Measurements from ENCODE around the gene ASPM.
"Not testable (repeated sequence)": the region's sequence is repeated elsewhere in the genome, so short reads cannot be mapped to it uniquely, and the experiment has no call there.

Gene ASPM

DNA sequence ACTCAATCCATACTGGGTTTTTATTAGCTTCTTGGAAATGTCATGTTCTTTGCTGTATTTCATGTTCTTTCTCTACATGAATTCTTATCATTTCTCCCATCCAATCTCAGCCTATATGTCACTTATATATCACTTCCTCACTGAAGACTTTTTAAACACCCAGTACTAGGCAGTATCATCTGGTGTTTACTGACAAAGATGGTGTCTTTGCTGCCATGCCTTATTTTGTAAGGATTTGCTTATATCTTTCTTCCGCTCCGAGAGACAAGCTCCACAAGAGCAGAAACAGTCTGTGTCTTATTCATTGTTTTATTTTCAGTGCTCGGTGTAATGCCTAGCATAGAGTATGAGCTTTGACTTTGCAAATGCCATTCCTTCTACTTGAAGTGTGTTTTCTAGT lies 109.6 kb downstream of the ASPM start:
- no peak for ATAC-seq (ENCODE audit: low read depth)
- no peaks in the 10 kb centered on the region for H3K36me3 Mint-ChIP-seq
- H3K4me1 Mint-ChIP-seq = no peaks in the 10 kb centered on the region

GRCh38 chr1:197034631-197035339 lies 111.7 kb downstream of the ASPM start:
- H3K4me3 Mint-ChIP-seq; H3K4me1 Mint-ChIP-seq; ATAC-seq (ENCODE audit: low read depth); H3K27me3 Mint-ChIP-seq; H3K9me3 Mint-ChIP-seq; DNase-seq (ENCODE audit: low spot score in 2 of 2); H3K27ac Mint-ChIP-seq; H3K36me3 Mint-ChIP-seq: not testable (repeated sequence)

More for the DNA sequence above, 109.6 kb downstream of the ASPM start:
- Mint-ChIP-seq H3K4me3 (no peak overlapping the region), H3K9me3 (no peaks in the 10 kb centered on the region), H3K27ac (no peak overlapping the region), H3K27me3 (peaks cover 3% of the 10 kb centered on the region)
- DNase-seq (ENCODE audit: low spot score in 2 of 2) = no peak
